ENCODE data around the gene CLCN4.

- no peak for TF ChIP-seq CTCF (IDR thresholded peaks at IDR 0.05)
- TF ChIP-seq EZH2 (IDR thresholded peaks at IDR 0.05; ENCODE audit: borderline replicate concordance, insufficient read depth, low read depth, low read length, poor library complexity, severe bottlenecking) = no peak
Observed at GRCh38 chrX:10186355-10186754, 29.6 kb downstream of the CLCN4 start.
